Stimulated activated naive CD8-positive, alpha-beta T cell treated with anti-CD3 and anti-CD28 coated beads, Interleukin-15, Interleukin-2, amounts not matched to agents 100 U/mL and 50 U/mL, for 24 hours (primary cell): Measurements from ENCODE around the gene SMAD6.
A peak's percentile ranks its signal among the peaks of the same experiment; 100 is the strongest.

ENCODE experiments used
- ATAC-seq: fragments of 150-1000 bp; cut with Tn5 transposase; one replicate; pipeline ENCODE4 v1.10.0; 2021
- DNase-seq: peaks from one replicate; pipeline ENCODE4 v3.0.0; 2021

SMAD6 gene

DNA sequence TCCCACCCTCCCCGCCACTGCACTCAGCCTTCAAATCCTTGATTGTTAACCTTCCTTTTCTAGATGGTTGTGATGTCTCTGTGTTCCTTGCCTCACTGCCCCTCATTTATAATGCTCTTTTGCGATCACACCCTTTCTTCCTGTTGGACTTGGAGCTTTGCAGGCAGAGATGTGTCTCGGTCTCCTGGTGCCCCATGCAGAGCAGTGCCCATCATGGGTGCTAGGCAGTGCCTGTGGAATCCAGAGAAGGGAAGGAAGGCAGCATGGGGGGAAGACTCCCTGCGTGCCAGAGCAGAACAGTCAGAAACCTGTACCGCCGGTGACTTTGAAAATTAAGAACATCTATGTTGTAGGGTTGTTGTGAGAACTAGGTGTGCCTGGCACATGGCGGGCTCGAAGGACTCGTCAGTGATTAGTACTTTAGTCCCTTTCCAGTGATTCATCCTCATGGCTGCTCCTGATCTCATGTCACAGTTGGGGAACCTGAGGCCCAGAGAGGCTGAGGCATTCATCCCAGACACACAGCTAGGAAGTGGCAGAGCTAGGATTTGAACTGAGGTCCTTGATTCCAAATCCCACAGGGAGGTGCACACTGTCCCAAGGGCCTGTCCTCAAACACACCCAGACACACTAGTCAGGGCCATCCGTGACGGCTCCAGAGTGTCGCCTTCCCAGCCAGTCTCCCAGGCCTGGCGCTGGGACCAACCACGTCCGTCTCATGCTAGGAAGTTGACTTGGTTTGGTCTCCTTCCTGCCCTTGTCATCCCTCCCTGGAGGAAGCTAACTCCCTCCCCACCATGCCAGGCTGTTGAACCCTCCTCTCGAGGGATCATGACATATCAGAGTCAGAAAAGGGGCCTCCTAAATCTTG lies 58.3 kb downstream of the SMAD6 start:
- no peak for ATAC-seq
- DNase-seq, result no peak

DNA sequence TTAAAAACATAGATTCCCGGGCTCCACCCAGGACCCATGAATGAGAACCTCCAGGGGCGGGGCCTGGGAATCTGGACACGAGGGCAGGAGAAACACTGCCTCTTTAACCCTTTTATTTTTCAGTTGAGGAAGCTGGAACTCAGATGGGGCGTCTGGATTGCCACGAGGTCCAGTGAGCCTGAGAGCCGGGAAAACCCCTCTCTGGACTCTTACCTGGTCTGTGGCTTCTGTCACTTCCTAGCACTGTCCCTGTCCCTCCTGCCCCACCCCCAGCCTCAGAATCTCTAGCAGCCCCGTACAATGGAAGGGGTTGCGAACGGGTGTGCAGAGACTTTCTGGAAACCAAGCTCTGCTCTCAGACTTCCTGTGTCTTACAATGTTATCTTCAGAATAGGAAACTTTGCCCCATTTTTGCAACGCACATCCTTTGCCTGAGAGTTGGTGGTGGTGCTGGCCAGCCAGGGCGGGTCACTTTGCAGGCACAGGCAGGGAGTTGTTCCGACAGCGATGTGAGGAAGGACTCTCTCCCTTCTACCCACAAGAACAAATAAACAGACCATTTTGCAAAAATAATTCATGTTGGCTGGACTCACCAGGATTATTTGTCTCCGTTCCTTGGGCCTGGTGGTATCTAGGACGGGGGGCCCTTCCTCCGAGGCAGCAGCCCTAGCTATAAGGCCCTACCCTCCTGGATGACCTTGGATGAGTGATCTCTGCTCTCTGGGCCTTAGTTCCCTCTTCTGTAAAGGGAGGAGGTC lies 59.1 kb downstream of the SMAD6 start:
- no peak for ATAC-seq
- DNase-seq, result no peak

- ATAC-seq (no peak), DNase-seq (no peak)
Observed at GRCh38 chr15:66761726-66762595, 59.9 kb downstream of the SMAD6 start.

- DNase-seq (no peak), ATAC-seq (peak; percentile 25)
Observed at GRCh38 chr15:66763186-66764071, 61.4 kb downstream of the SMAD6 start.

- no peak for DNase-seq
- no peak for ATAC-seq
Observed at GRCh38 chr15:66764072-66764786, 62.2 kb downstream of the SMAD6 start.

GRCh38 chr15:66765478-66766281 lies 63.6 kb downstream of the SMAD6 start:
- DNase-seq (no peak), ATAC-seq (no peak)

DNA sequence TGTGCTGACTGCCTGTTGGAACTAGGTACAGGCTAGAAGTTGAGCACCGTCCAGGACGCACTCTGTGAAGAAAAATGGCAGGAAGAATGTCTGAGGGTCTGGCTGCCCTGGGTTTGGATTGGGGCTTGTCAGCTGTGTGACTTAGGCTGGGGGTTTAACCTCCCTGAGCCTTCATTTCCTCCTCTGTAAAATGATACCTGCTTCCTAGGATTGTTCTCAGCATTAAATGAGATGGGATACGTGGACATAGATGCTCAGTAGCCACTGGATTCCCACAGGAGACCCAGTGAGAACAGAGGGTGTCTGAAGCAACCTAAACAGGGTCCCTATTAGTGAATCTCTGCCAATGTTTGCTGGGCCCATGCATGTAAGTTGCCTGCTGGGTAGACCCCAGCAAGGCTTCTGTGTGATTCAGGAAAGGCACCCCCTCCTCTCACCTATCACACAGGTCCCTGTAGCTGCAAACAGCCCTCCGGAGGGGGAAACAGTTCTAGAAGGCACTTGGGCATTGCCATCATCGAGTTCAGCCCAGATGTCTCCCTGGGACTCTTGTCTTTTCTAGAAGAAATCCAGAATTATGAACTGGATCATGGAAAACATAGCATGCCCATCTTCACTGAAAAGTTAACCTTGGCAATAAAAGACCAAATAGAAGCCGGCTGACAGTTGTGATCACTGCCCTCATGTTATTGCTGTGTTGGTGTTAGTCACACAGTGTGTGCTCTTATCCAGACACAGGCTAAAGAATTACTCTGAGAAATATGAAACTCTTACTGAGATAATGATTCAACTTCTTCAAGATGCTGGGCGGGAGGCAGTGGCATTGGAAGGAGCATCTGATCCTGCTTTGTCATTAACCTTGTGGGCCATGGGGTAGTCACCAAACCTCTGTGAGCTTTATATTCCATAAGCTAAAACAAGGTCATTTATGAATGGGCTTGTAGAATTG lies 64.5 kb downstream of the SMAD6 start:
- DNase-seq (no peak), ATAC-seq (no peak)

- no peak for ATAC-seq
- DNase-seq, result no peak
Observed at GRCh38 chr15:66767240-66767659, 65.2 kb downstream of the SMAD6 start.

DNA sequence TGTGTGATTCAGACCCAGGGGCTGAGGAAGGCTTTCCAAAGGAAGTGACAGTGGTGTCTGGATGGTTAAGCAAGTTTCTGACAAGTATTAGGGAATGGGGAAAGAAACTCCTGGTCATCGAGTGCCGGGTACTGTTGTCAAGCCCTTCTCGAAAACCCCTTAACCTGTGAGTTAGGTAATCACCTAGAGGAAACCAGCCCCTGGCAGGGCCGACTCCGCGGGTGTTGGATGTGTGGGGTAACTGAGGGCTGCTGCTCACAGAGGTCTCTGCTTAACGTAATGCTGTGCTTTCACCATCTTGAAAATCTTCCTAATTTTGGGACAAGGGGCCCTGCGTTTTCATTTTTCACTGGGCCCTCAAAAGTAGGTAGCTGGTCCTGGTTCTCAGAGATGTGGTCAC lies 67.0 kb downstream of the SMAD6 start:
- no peak for ATAC-seq
- DNase-seq, result no peak

GRCh38 chr15:66770518-66771350 lies 68.7 kb downstream of the SMAD6 start:
- DNase-seq, result no peak
- ATAC-seq, result no peak

DNA sequence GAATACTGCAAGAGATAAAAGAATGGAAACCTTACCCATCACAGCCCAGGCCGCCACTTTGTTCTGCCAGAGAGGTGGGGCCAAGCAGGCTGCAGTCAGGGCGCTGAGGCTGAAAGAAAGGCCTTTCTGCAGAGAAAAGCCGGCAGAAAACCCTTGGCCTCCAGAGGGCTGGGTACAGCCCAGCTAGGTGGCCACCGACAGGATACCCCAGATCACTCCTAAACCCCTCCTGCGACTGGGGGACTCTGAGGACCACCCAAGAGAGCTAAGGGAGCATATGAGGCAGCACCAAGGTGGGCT lies 69.3 kb downstream of the SMAD6 start:
- DNase-seq (no peak), ATAC-seq (no peak)

DNA sequence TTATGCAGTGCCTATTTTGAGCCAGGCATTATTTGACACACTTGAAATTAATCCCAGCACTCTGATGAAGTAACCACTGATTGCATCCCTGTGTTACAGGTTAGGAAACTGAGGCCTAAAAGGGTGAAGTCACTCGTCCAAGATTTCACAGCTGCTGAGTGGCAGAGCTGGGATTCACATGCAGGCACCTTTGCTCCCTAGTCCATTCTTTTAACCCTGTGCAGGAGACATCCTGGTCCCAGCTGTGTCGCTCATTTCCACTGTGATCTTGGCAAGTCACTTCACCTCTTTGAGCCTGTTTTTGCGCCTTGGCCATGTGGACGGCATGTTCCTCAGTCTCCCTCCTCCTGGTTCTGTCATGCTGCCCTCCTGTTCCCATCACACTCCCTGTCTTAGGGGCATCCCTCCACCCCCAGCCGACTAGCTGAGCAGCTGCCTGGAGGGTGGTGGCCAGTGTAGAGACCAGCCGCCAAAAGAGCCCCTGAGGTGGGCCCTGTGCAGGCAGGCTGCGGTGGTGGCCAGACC lies 70.6 kb downstream of the SMAD6 start:
- ATAC-seq (no peak), DNase-seq (no peak)

GRCh38 chr15:66773129-66773873 lies 71.3 kb downstream of the SMAD6 start:
- ATAC-seq (no peak), DNase-seq (no peak)

GRCh38 chr15:66774001-66774814 lies 72.2 kb downstream of the SMAD6 start:
- DNase-seq, result peak; percentile 55
- ATAC-seq, result no peak

GRCh38 chr15:66775127-66776105 lies 73.4 kb downstream of the SMAD6 start:
- ATAC-seq (no peak), DNase-seq (no peak)
